ENCODE data around the gene MRPL33.

The MRPL33 gene

DNA sequence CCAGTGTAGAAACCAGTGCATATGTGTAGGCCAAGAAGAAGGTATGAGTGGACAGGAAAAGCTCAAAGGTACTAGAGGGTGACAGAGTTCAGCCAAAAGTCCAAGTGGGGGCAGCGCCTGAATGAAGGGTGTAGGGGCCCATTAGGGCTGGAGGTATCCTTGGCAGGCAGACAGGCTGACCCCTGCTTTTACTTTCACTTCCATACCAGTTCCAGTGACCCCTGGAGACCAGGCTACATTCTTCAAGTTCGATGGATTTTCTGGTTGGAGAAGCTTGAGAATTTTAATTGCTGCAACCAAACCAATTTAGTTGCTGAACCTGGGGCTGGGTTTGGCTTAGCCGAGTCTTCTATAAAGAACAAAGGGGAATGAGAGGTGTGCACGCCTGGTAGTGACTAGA is 42.3 kb upstream of the MRPL33 start:
- Histone ChIP-seq H3K4me1 (ENCODE audit: control insufficient read depth, insufficient read depth, low read depth, low read length) (peaks cover 20% of the 10 kb centered on the region), H3K27me3 (ENCODE audit: control insufficient read depth in 1 of 2, insufficient read depth in 1 of 2, low read length in 2 of 2) (no peaks in the 10 kb centered on the region), H3K18ac (ENCODE audit: low read depth in 1 of 2, low read length in 2 of 2) (no peak overlapping the region), H3K23ac (ENCODE audit: low read length in 2 of 2) (no peak overlapping the region), H2AK5ac (ENCODE audit: low read length, severe bottlenecking) (no peak overlapping the region), H3K27ac (ENCODE audit: low read length, poor library complexity, severe bottlenecking) (peak overlapping the region; percentile 50), H4K8ac (ENCODE audit: low read length) (peak overlapping the region; percentile 56), H3K9me3 (ENCODE audit: control insufficient read depth, low read length) (no peaks in the 10 kb centered on the region), H3K9ac (ENCODE audit: low read length) (no peak overlapping the region), H3K79me1 (replicated peaks; ENCODE audit: low read length, poor library complexity, severe bottlenecking) (no peaks in the 10 kb centered on the region), H2AFZ (ENCODE audit: low read depth, low read length) (no peak overlapping the region), H2BK120ac (ENCODE audit: low read depth, low read length) (no peak overlapping the region), H3K14ac (ENCODE audit: low read length in 2 of 2) (no peak overlapping the region), H3K4me3 (ENCODE audit: insufficient read depth in 1 of 2, low read depth in 1 of 2, low read length in 2 of 2) (no peak overlapping the region), H2BK12ac (ENCODE audit: low read length in 2 of 2) (no peak overlapping the region), H3K36me3 (ENCODE audit: control insufficient read depth in 1 of 2, insufficient read depth in 2 of 2, low read depth in 1 of 2, low read length in 2 of 2) (no peaks in the 10 kb centered on the region), H3K4me2 (ENCODE audit: low read length, poor library complexity, severe bottlenecking) (no peak overlapping the region), H4K91ac (ENCODE audit: low read length) (no peak overlapping the region), H3K4ac (ENCODE audit: low read depth in 1 of 2, low read length in 2 of 2) (no peak overlapping the region), H2BK5ac (ENCODE audit: low read depth, low read length, poor library complexity, severe bottlenecking) (no peak overlapping the region), H2BK15ac (ENCODE audit: low read depth, poor library complexity, severe bottlenecking) (no peak overlapping the region)
- DNase-seq: no peak
- 53% methylated on average over 4 of the region's 4 CpGs for WGBS

DNA sequence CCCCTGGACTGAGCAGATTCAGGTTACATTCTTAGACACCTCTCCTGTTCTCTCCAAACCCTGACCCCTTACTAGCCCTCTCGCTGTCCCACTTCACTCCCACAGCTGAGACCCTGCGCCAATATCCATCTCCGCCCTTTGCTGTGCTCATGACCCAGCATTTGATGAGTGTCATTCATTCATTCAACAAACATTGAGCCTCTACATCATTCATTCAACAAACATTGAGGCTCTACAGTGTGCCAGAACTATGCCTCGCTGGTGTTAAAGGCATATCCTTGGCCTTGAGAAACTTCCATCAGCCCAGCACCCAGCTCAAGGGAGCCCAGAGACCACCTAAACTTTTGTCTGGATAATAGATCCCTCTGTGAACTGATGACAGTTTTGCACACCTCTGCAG is 41.9 kb upstream of the MRPL33 start:
- 93% methylated on average over 4 of the region's 4 CpGs for WGBS
- Histone ChIP-seq H2AFZ (ENCODE audit: low read depth, low read length) (no peak overlapping the region), H3K14ac (ENCODE audit: low read length in 2 of 2) (no peak overlapping the region)

DNA sequence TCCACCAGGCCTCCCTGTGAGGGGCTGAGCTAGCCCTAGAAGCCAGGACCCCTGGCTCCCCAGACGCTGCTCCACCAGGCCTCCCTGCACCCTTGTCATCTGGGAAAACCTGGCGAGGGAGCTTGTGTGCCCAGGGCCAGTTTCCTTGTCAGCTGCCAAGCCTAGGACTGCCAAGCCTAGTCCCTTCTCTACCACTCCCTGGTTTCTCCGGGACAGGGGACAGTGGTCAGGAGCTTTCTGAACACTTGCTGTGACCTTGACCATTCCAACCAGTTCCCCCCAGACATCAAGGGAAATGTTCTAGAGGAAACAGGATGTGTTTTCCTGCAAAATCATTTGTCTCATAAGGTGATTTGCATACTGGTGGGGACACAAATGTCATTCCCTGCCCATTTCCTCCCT is 41.3 kb upstream of the MRPL33 start:
- Histone ChIP-seq H2BK120ac (ENCODE audit: low read depth, low read length) (no peak overlapping the region), H3K36me3 (ENCODE audit: control insufficient read depth in 1 of 2, insufficient read depth in 2 of 2, low read depth in 1 of 2, low read length in 2 of 2) (no peaks in the 10 kb centered on the region), H2AFZ (ENCODE audit: low read depth, low read length) (no peak overlapping the region), H3K4me3 (ENCODE audit: insufficient read depth in 1 of 2, low read depth in 1 of 2, low read length in 2 of 2) (no peak overlapping the region), H2AK5ac (ENCODE audit: low read length, severe bottlenecking) (peak overlapping the region; percentile 74), H2BK5ac (ENCODE audit: low read depth, low read length, poor library complexity, severe bottlenecking) (no peak overlapping the region), H3K4ac (ENCODE audit: low read depth in 1 of 2, low read length in 2 of 2) (no peak overlapping the region), H3K14ac (ENCODE audit: low read length in 2 of 2) (no peak overlapping the region), H3K23ac (ENCODE audit: low read length in 2 of 2) (no peak overlapping the region), H3K4me2 (ENCODE audit: low read length, poor library complexity, severe bottlenecking) (no peak overlapping the region), H3K9ac (ENCODE audit: low read length) (no peak overlapping the region), H3K27me3 (ENCODE audit: control insufficient read depth in 1 of 2, insufficient read depth in 1 of 2, low read length in 2 of 2) (no peaks in the 10 kb centered on the region), H3K79me1 (replicated peaks; ENCODE audit: low read length, poor library complexity, severe bottlenecking) (no peaks in the 10 kb centered on the region), H3K9me3 (ENCODE audit: control insufficient read depth, low read length) (no peaks in the 10 kb centered on the region), H2BK15ac (ENCODE audit: low read depth, poor library complexity, severe bottlenecking) (no peak overlapping the region), H4K91ac (ENCODE audit: low read length) (no peak overlapping the region), H4K8ac (ENCODE audit: low read length) (no peak overlapping the region), H2BK12ac (ENCODE audit: low read length in 2 of 2) (no peak overlapping the region), H3K4me1 (ENCODE audit: control insufficient read depth, insufficient read depth, low read depth, low read length) (peaks cover 19% of the 10 kb centered on the region), H3K27ac (ENCODE audit: low read length, poor library complexity, severe bottlenecking) (no peak overlapping the region), H3K18ac (ENCODE audit: low read depth in 1 of 2, low read length in 2 of 2) (no peak overlapping the region)
- WGBS: 89% methylated on average over 2 of the region's 3 CpGs
- DNase-seq: no peak

More for the DNA sequence above, 41.9 kb upstream of the MRPL33 start:
- H3K23ac ChIP-seq (ENCODE audit: low read length in 2 of 2): no peak overlapping the region
- no peak for DNase-seq
- H3K9me3 ChIP-seq (ENCODE audit: control insufficient read depth, low read length): no peaks in the 10 kb centered on the region
- H2BK12ac ChIP-seq (ENCODE audit: low read length in 2 of 2): no peak overlapping the region
- no peak overlapping the region for H2BK120ac ChIP-seq (ENCODE audit: low read depth, low read length)
- H2AK5ac ChIP-seq (ENCODE audit: low read length, severe bottlenecking): peak overlapping the region; percentile 84
- H2BK15ac ChIP-seq (ENCODE audit: low read depth, poor library complexity, severe bottlenecking): no peak overlapping the region
- no peak overlapping the region for H3K18ac ChIP-seq (ENCODE audit: low read depth in 1 of 2, low read length in 2 of 2)
- no peak overlapping the region for H4K8ac ChIP-seq (ENCODE audit: low read length)
- H3K79me1 ChIP-seq (replicated peaks; ENCODE audit: low read length, poor library complexity, severe bottlenecking): no peaks in the 10 kb centered on the region
- H4K91ac ChIP-seq (ENCODE audit: low read length): no peak overlapping the region
- H3K27me3 ChIP-seq (ENCODE audit: control insufficient read depth in 1 of 2, insufficient read depth in 1 of 2, low read length in 2 of 2): no peaks in the 10 kb centered on the region
- H3K27ac ChIP-seq (ENCODE audit: low read length, poor library complexity, severe bottlenecking): peak overlapping the region; percentile 43
- peaks cover 19% of the 10 kb centered on the region for H3K4me1 ChIP-seq (ENCODE audit: control insufficient read depth, insufficient read depth, low read depth, low read length)
- H3K9ac ChIP-seq (ENCODE audit: low read length): no peak overlapping the region
- no peaks in the 10 kb centered on the region for H3K36me3 ChIP-seq (ENCODE audit: control insufficient read depth in 1 of 2, insufficient read depth in 2 of 2, low read depth in 1 of 2, low read length in 2 of 2)
- H2BK5ac ChIP-seq (ENCODE audit: low read depth, low read length, poor library complexity, severe bottlenecking): no peak overlapping the region
- H3K4ac ChIP-seq (ENCODE audit: low read depth in 1 of 2, low read length in 2 of 2): no peak overlapping the region
- H3K4me2 ChIP-seq (ENCODE audit: low read length, poor library complexity, severe bottlenecking): no peak overlapping the region
- H3K4me3 ChIP-seq (ENCODE audit: insufficient read depth in 1 of 2, low read depth in 1 of 2, low read length in 2 of 2): no peak overlapping the region

DNA sequence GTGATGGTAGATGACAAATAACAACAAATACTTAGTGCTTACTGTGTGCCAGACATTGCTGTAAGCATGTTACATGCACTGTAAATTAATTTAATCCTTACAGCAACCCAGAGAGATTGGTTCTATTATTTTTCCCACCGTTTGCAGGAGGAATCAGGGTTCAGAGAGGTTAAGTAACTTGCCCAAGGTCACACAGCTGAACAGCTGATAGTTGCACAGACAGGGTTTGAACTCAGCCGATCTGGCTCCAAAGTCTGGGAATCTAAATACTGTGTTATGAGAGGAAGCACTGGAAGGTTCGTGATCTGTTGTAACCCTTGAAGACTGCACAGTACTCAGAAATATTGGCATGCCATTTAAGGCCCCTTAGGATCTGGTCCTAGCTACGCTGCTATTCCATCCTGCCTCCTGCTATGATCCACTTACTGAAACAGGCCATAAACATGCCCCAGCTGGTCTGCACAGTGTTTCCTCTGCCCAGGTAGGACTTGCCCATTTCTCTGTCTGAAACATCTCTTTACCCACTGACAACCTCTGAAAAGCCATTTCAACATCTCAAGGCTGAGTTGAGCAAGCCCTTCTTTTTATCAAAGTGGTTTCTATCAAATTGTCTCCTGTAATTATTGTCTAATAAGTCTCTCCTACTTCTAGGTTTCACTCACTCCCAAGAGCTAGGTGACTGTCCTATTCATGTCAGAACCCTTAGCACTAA is 40.4 kb upstream of the MRPL33 start:
- Histone ChIP-seq H3K18ac (ENCODE audit: low read depth in 1 of 2, low read length in 2 of 2) (no peak overlapping the region), H2BK12ac (ENCODE audit: low read length in 2 of 2) (no peak overlapping the region), H3K27me3 (ENCODE audit: control insufficient read depth in 1 of 2, insufficient read depth in 1 of 2, low read length in 2 of 2) (no peaks in the 10 kb centered on the region), H2AK5ac (ENCODE audit: low read length, severe bottlenecking) (no peak overlapping the region), H2BK5ac (ENCODE audit: low read depth, low read length, poor library complexity, severe bottlenecking) (no peak overlapping the region), H3K4me1 (ENCODE audit: control insufficient read depth, insufficient read depth, low read depth, low read length) (peaks cover 21% of the 10 kb centered on the region), H3K27ac (ENCODE audit: low read length, poor library complexity, severe bottlenecking) (no peak overlapping the region), H3K4ac (ENCODE audit: low read depth in 1 of 2, low read length in 2 of 2) (no peak overlapping the region), H3K23ac (ENCODE audit: low read length in 2 of 2) (no peak overlapping the region), H3K9me3 (ENCODE audit: control insufficient read depth, low read length) (no peaks in the 10 kb centered on the region), H2BK15ac (ENCODE audit: low read depth, poor library complexity, severe bottlenecking) (no peak overlapping the region), H2BK120ac (ENCODE audit: low read depth, low read length) (no peak overlapping the region), H3K79me1 (replicated peaks; ENCODE audit: low read length, poor library complexity, severe bottlenecking) (no peaks in the 10 kb centered on the region), H3K14ac (ENCODE audit: low read length in 2 of 2) (no peak overlapping the region), H3K4me3 (ENCODE audit: insufficient read depth in 1 of 2, low read depth in 1 of 2, low read length in 2 of 2) (no peak overlapping the region), H3K4me2 (ENCODE audit: low read length, poor library complexity, severe bottlenecking) (no peak overlapping the region), H4K91ac (ENCODE audit: low read length) (no peak overlapping the region), H3K9ac (ENCODE audit: low read length) (no peak overlapping the region), H4K8ac (ENCODE audit: low read length) (no peak overlapping the region), H2AFZ (ENCODE audit: low read depth, low read length) (no peak overlapping the region), H3K36me3 (ENCODE audit: control insufficient read depth in 1 of 2, insufficient read depth in 2 of 2, low read depth in 1 of 2, low read length in 2 of 2) (no peaks in the 10 kb centered on the region)
- DNase-seq: no peak
- 63% methylated on average over 4 of the region's 4 CpGs for WGBS
